ENCODE measurements around the gene CNKSR1. TPM values are rescaled to one million over a fixed set of nuclear protein-coding genes. Genes with fewer than 3 reads are reported as not detected.
A peak's percentile ranks its signal among the peaks of the same experiment; 100 is the strongest.

CNKSR1 gene
- total and polyA plus RNA-seq, 2 of the 4 experiments (the other 2 are of a cell fraction) = 0.43 TPM; not detected in 1

DNA sequence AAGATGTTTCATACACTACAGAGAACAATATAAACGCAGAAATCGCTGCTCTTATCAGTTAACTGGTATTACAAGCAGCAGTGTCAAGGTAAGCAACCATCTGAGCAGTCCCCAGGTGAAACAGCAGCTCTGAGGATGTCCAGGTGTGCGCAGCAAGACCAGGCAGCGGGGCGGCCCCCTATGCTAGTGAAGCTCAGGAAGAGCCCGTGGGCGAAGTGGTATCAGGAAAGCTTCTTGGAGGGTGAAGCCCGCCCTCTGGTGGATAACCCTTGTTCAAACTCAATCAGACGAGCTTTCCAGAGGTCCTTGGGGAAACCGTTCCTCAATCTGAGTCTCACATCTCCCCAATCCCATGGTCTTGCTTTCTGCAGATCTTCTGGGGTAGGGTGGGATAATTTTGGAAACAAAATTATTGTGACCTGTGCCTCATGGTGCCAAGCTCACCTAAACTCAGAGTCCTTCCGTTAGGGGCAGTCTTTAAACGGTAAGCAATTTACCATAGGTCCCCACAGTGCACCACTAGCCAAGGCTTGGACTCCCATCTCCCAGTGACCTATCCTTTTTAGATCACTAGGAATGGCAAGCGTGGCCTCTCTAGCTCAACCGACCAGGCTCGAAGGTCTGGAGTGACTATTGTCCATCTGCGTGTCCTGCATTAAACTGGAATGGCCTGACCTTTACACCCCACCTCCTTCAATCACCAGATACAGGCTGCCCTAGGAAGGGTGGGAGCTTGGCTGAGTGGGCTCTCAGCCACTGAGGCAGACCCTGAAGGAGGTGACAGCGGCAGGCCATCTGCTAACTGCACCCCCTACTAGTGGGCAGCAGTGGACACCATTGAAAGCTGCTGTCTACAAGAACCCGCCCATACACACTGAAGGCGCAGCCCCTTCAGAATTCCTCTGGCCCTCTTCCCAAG lies 32.0 kb upstream of the CNKSR1 start:
- no TSS peak for BruUV-seq (replicated peaks)
- no peaks in the 10 kb centered on the region for H3K79me1 ChIP-seq (ENCODE audit: low read depth in 1 of 2, low read length in 2 of 2)
- H2AK9ac ChIP-seq (replicated peaks; ENCODE audit: low read depth, low read length, poor library complexity) = no peak overlapping the region
- H3K14ac ChIP-seq (replicated peaks; ENCODE audit: low read depth, low read length) = no peak overlapping the region
- CTCF ChIA-PET = interaction anchor here (0.5 to 1.6 kb wide), 16 partner anchors 15 to 315 kb away, joined by 3 to 9 read pairs (median 3); partner anchors contain the start of genes CNKSR1 and PDIK1L
- TF ChIP-seq RCOR1 (IDR thresholded peaks at IDR 0.05; ENCODE audit: insufficient replicate concordance, low read length) (no peak), RFX5 (IDR thresholded peaks at IDR 0.05; ENCODE audit: low read depth, low read length) (no peak), RAD21 (IDR thresholded peaks at IDR 0.05; ENCODE audit: low read length) (peak; percentile 77), CHD1 (IDR thresholded peaks at IDR 0.05; ENCODE audit: low read depth, low read length) (no peak), POLR2A (IDR thresholded peaks at IDR 0.05; ENCODE audit: low read depth, low read length) (no peak), SMC3 (IDR thresholded peaks at IDR 0.05; ENCODE audit: low read depth, low read length) (peak; percentile 92)
- TF ChIP-seq, protein P1, sequence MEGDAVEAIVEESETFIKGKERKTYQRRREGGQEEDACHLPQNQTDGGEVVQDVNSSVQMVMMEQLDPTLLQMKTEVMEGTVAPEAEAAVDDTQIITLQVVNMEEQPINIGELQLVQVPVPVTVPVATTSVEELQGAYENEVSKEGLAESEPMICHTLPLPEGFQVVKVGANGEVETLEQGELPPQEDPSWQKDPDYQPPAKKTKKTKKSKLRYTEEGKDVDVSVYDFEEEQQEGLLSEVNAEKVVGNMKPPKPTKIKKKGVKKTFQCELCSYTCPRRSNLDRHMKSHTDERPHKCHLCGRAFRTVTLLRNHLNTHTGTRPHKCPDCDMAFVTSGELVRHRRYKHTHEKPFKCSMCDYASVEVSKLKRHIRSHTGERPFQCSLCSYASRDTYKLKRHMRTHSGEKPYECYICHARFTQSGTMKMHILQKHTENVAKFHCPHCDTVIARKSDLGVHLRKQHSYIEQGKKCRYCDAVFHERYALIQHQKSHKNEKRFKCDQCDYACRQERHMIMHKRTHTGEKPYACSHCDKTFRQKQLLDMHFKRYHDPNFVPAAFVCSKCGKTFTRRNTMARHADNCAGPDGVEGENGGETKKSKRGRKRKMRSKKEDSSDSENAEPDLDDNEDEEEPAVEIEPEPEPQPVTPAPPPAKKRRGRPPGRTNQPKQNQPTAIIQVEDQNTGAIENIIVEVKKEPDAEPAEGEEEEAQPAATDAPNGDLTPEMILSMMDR (conservative IDR thresholded peaks at IDR 0.05; ENCODE audit: low read depth, low read length) = peak; percentile 72
- TF ChIP-seq, protein P2, sequence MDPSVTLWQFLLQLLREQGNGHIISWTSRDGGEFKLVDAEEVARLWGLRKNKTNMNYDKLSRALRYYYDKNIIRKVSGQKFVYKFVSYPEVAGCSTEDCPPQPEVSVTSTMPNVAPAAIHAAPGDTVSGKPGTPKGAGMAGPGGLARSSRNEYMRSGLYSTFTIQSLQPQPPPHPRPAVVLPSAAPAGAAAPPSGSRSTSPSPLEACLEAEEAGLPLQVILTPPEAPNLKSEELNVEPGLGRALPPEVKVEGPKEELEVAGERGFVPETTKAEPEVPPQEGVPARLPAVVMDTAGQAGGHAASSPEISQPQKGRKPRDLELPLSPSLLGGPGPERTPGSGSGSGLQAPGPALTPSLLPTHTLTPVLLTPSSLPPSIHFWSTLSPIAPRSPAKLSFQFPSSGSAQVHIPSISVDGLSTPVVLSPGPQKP (IDR thresholded peaks at IDR 0.05; ENCODE audit: borderline replicate concordance, low read depth, low read length) = no peak
- H3K9me1 ChIP-seq (ENCODE audit: insufficient read depth, low read length) = no peaks in the 10 kb centered on the region
- H2BK15ac ChIP-seq (ENCODE audit: low read depth, low read length) = no peak overlapping the region
- dilution Hi-C loops (cut with HindIII; ENCODE audit: low sequenced_read_pairs, unreplicated experiment) = no loop called here
- H3K9ac ChIP-seq (ENCODE audit: low read depth, low read length) = no peak overlapping the region
- no peak overlapping the region for H3K4me3 ChIP-seq (ENCODE audit: insufficient read depth, low read depth, low read length)
- in situ Hi-C loops (cut with MboI; ENCODE audit: low sequenced_read_pairs) = loop anchor here (5.0 kb wide), 2 partner anchors 38 to 103 kb away; no protein-coding TSS in a partner anchor
- H4K91ac ChIP-seq (ENCODE audit: insufficient read depth, low read depth, low read length) = no peak overlapping the region
- POLR2A ChIA-PET (ENCODE audit: unreplicated experiment) = no interaction called here
- no peaks in the 10 kb centered on the region for H4K20me1 ChIP-seq (ENCODE audit: insufficient read depth, low read length)
- H4K5ac ChIP-seq (ENCODE audit: low read depth, low read length) = no peak overlapping the region
- no peaks in the 10 kb centered on the region for H3K36me3 ChIP-seq (ENCODE audit: control insufficient read depth, insufficient read depth, low read length)
- no peak overlapping the region for H3K23ac ChIP-seq (ENCODE audit: low read depth, low read length)
- H2BK20ac ChIP-seq (ENCODE audit: low read depth, low read length) = no peak overlapping the region
- H3K27ac ChIP-seq (ENCODE audit: insufficient read depth, low read length) = no peak overlapping the region
- no peak overlapping the region for H3K56ac ChIP-seq (ENCODE audit: extremely low read depth, insufficient read depth, low read length)
- no peak overlapping the region for H2BK120ac ChIP-seq (ENCODE audit: low read depth, low read length)
- no peak overlapping the region for H2BK5ac ChIP-seq (ENCODE audit: low read depth, low read length, poor library complexity, severe bottlenecking)
- no peak overlapping the region for H3K18ac ChIP-seq (ENCODE audit: low read depth, low read length)
- 69% methylated on average over 2 of the region's 19 CpGs; no CpG with 5 or more reads in 1 of the 2 experiments for WGBS, 2 experiments (ENCODE audit: extremely low coverage in 2 of 2, insufficient read length in 1 of 2)
- H4K8ac ChIP-seq (ENCODE audit: low read depth in 2 of 2, low read length in 2 of 2) = no peak overlapping the region
- ATAC-seq (ENCODE audit: low read depth) = peak; percentile 97
- no peaks in the 10 kb centered on the region for H3K9me3 ChIP-seq (ENCODE audit: control insufficient read depth, insufficient read depth, low read length)
- peak overlapping the region; percentile 86 for H2AFZ ChIP-seq (replicated peaks; ENCODE audit: low read length, poor library complexity)
- H3K27me3 ChIP-seq (ENCODE audit: control insufficient read depth, insufficient read depth, low read length) = peaks cover 27% of the 10 kb centered on the region
- H3K4me1 ChIP-seq (ENCODE audit: control insufficient read depth, insufficient read depth, low read length) = no peaks in the 10 kb centered on the region
- peak; percentile 80 for DNase-seq
- H3K4ac ChIP-seq (ENCODE audit: low read depth, low read length) = no peak overlapping the region
- H2AK5ac ChIP-seq (ENCODE audit: low read depth, low read length) = no peak overlapping the region
- intact Hi-C loops (cut with micrococcal nuclease) = loop anchor here (1.0 kb wide), 2 partner anchors 40 to 109 kb away; no protein-coding TSS in a partner anchor
- H3K4me2 ChIP-seq (ENCODE audit: low read depth, low read length) = peak overlapping the region; percentile 74; the same call in 1 of the 2 replicates

All from IMR-90 (cell line).